GM21576 (cell line): ENCODE data around the gene SPATA18.
"Not testable (repeated sequence)": the region's sequence is repeated elsewhere in the genome, so short reads cannot be mapped to it uniquely, and the experiment has no call there.

Experiments
- ATAC-seq: cut with Tn5 transposase; IDR thresholded peaks from one replicate; pipeline ENCODE4 v1.9.1; 2021; ENCODE audit warnings: mild to moderate bottlenecking, moderate library complexity; ENCODE audit not compliant: unreplicated experiment

The SPATA18 gene

GRCh38 chr4:52051615-52052474 lies 741 bp downstream of the SPATA18 start:
- ATAC-seq, result peak; percentile 56

GRCh38 chr4:52052475-52052780 lies 1.3 kb downstream of the SPATA18 start:
- peak; percentile 65 for ATAC-seq

GRCh38 chr4:52054254-52054653 lies 3.1 kb downstream of the SPATA18 start:
- ATAC-seq, result no peak

GRCh38 chr4:52057196-52057595 lies 6.1 kb downstream of the SPATA18 start:
- ATAC-seq, result no peak

GRCh38 chr4:52058275-52058674 lies 7.2 kb downstream of the SPATA18 start:
- no peak for ATAC-seq

GRCh38 chr4:52059372-52059771 lies 8.3 kb downstream of the SPATA18 start:
- no peak for ATAC-seq

- no peak for ATAC-seq
Measured at GRCh38 chr4:52069571-52069970, 18.5 kb downstream of the SPATA18 start.

GRCh38 chr4:52071791-52072546 lies 20.9 kb downstream of the SPATA18 start:
- ATAC-seq, result no peak

GRCh38 chr4:52076731-52077130 lies 25.6 kb downstream of the SPATA18 start:
- no peak for ATAC-seq

- ATAC-seq, result no peak
Measured at GRCh38 chr4:52079659-52080058, 28.6 kb downstream of the SPATA18 start.

- no peak for ATAC-seq
Measured at GRCh38 chr4:52081216-52081615, 30.1 kb downstream of the SPATA18 start.

- ATAC-seq, result not testable (repeated sequence)
Measured at GRCh38 chr4:52086425-52086824, 35.3 kb downstream of the SPATA18 start.

- ATAC-seq, result no peak
Measured at GRCh38 chr4:52091801-52092200, 40.7 kb downstream of the SPATA18 start.

GRCh38 chr4:52093466-52093865 lies 42.4 kb downstream of the SPATA18 start:
- ATAC-seq, result no peak

- no peak for ATAC-seq
Measured at GRCh38 chr4:52094376-52095145, 43.5 kb downstream of the SPATA18 start.

- ATAC-seq, result no peak
Measured at GRCh38 chr4:52095374-52095773, 44.3 kb downstream of the SPATA18 start.

- ATAC-seq, result no peak
Measured at GRCh38 chr4:52096048-52096447, 44.9 kb downstream of the SPATA18 start.

- ATAC-seq, result no peak
Measured at GRCh38 chr4:52098618-52099017, 47.5 kb downstream of the SPATA18 start.

GRCh38 chr4:52099860-52100461 lies 48.9 kb downstream of the SPATA18 start:
- ATAC-seq, result no peak

GRCh38 chr4:52102587-52102986 lies 51.5 kb downstream of the SPATA18 start:
- no peak for ATAC-seq

GRCh38 chr4:52103319-52103718 lies 52.2 kb downstream of the SPATA18 start:
- ATAC-seq, result no peak
